Measurements from ENCODE around the gene PRDX3.

DNA sequence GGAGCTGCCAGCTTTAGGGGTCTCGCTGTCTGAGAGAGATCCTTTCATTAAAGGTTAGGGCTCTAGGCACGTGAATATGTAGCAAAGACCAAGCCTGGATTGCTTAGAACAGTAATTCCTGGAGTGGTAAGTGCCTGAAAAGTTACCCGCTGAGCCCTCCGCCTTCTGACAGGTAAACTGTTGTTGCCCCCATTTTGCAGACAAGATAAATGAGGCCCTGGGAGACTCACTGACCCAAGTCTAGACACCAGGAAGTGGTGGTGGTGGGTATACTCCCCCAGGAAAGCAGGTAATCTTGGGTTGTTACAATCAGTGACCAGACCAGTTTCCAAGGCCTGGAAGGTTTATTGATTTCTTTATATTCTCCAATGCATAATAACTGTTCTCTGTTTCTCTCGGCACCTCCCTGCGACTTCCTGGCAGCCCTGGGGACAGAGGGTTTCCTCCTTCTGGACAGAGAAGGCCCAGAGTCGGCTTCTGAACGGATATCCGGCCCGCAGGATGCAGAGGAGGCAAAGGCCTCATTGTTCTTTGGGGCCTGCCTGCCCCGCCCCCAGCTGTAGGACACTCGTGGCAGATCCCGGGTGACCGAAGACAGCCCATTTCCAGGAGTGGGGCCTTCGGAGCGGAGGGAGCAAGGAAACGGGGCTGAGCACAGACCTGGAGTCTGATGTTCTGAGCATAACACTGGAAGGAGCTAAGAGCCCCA is 27.4 kb upstream of the PRDX3 start:
- TF ChIP-seq, protein P1, sequence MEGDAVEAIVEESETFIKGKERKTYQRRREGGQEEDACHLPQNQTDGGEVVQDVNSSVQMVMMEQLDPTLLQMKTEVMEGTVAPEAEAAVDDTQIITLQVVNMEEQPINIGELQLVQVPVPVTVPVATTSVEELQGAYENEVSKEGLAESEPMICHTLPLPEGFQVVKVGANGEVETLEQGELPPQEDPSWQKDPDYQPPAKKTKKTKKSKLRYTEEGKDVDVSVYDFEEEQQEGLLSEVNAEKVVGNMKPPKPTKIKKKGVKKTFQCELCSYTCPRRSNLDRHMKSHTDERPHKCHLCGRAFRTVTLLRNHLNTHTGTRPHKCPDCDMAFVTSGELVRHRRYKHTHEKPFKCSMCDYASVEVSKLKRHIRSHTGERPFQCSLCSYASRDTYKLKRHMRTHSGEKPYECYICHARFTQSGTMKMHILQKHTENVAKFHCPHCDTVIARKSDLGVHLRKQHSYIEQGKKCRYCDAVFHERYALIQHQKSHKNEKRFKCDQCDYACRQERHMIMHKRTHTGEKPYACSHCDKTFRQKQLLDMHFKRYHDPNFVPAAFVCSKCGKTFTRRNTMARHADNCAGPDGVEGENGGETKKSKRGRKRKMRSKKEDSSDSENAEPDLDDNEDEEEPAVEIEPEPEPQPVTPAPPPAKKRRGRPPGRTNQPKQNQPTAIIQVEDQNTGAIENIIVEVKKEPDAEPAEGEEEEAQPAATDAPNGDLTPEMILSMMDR (IDR thresholded peaks at IDR 0.05), result no peak
- TF ChIP-seq POLR2AphosphoS5 (IDR thresholded peaks at IDR 0.05), result peak in 1 of 3 donors; percentile 36
- no peak for TF ChIP-seq POLR2A (IDR thresholded peaks at IDR 0.05)

Measured in breast epithelium (tissue), 3 donors.